T-helper 9 cell (primary cell): Measurements from ENCODE around the gene CTTNBP2.

Source experiments
- DNase-seq: peaks from one replicate; pipeline ENCODE4 v3.0.0-alpha.2; 2020

Gene CTTNBP2

DNA sequence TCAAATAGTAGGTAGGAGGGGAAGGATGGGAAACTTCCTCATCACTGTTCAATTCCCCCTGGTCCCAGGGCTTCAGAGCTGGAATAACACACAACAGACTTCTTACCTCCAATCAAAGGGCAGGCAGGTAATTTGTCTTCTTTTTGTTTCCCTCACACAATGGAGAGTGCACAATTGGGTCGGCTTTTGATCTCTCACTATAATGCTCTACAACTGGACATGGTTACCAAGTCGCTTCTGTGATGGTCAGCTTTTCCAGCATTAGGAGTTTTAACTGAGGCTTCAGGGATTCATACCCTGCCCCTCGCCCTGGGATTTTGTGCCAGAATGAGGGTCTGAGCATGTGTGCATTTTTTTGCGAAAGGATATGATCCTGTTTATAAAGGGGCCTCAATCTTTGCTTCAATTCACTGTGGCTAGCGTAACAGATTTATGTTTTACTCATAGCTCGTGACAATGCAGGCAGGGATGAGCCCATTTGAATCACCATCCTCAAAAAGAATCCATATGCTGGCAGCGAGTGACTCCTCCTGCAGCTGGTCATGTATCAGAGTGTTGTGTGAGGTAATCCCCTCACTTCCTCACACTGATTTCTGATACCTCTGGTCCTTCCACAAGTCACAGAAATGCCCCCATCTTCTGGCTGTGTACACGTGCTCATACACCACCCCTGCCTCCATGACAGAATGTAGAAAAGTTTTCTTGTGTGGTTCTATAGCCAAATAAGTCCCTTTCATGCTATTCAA, 189.6 kb downstream of the CTTNBP2 start:
- DNase-seq, result no peak

DNA sequence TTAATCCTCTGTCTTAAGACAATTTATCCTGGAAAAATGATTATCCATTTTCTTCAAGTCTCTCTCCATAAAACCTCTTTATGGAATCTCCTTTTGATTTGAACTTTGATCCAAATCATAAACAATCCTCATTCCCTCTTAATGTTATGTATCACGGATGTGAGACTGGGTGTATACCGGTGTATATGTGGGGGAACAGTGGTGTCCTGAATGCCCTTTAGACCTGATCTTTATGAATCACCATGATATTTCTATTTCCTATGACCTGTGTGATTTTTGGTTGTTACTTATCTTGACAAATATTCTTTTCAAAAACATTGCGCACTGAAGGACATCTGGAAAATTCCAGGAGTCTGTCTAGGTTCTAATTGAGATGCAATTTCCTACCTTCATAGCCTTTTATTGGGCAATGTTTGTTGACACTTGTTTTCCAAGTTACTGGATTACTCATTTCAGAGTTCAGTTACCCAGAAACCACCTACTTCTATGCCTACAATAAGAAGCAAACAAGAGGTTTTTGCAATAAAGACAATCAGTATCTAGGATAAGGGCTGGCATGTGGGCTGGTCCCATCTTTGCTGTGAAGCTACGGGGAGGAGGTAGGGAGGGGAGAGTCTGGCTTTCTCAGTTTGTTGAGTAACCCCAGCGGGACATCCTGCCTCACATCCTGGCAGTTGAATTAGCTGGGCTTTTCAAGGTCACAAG, 190.4 kb downstream of the CTTNBP2 start:
- DNase-seq, result no peak

DNA sequence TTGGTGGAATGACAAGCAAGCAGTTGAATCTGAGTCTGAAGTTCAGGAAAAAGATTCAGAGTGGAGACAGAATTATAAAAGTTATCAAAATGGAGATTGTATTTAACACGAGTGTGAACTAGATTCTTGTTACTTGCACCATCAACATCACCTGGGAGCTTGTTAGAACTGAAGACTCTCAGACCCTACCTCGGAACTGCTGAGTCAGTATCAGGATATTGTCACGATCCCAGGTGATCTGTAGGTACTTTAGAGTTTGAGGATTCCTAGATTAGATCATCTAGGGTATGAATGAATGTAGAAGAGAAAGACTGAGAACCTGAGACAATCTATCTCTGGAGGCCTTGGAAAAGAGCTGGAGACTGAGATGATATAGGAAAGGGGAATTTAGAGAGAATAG, 194.1 kb downstream of the CTTNBP2 start:
- no peak for DNase-seq

DNA sequence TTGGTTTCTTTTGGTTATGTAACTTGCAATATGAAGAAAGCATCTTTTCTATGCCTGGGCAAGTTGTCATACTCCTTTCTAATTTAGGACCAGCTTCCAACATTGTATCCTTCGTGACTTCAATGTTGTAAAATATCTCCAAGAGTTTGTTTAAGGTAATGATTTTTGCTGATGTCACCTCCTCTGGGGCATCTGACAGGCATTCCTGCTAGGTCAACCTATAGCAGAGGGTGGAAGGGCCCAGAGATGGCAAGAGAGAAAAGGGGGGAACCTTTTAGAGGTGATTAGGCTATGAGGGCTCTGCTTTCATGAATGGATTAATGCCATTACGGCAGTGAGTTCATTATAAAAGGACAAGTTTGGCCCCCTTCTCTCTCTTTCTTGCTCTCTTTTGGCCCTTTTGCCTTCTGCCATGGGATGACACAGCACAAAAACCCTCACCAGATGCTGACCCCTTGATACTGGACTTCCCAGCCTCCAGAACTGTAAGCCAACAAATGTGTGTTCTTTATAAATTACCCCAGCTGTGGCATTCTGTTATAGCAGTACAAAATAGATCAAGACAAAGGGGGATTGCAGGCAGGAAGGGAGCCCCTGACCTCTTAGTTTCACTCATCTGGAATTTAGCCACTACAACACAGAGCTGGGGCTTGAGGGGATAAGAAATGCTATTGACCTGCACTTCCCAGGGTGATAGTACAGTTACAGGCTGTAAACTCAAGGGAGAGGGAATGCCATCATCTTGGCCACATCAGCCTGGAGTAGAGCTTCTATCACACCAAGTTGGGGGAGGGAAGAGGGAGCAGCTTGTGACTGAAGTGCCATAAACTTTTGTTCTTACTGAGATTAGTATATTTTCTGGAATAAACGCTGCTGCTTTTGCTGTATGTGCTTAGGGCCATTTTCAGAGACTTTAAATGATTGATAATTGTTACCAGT, 197.5 kb downstream of the CTTNBP2 start:
- DNase-seq, result no peak

DNA sequence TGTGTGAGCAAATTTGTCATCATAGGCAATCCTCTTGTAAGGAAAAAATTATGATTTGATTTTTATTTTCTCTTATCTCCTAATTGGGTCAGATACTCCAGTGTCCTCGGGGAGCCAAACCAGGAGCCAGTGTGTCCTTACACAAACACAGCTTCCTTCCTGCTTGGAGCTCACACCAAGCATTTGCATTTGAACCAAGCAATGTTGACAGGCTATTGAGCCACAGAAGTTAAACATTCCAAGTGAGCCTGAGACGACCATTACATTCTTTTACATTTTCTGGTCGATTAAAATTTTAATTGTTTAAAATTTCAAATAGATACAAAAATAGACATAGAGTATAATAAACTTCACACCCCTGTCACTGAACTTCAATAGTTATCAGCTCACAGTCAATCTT, 198.6 kb downstream of the CTTNBP2 start:
- DNase-seq, result no peak

DNA sequence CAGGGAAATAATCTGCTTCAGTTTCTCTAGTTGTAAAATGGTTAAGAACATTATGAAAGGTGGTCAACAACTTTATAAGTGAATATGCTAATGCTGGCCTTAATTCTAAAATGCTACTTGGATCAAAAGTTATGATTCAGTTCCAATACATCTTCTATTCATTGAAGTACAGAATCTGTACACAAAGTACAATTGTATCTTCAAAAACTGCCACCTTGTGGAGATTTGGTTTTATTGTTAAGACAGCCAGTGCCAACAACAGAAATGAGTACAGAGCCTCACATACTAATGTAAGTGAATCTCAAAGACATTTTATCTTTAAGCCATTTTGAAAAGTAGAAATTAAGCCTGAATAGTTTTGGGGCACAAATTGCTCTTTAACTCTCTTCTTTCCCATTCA, 199.4 kb downstream of the CTTNBP2 start:
- no peak for DNase-seq

DNA sequence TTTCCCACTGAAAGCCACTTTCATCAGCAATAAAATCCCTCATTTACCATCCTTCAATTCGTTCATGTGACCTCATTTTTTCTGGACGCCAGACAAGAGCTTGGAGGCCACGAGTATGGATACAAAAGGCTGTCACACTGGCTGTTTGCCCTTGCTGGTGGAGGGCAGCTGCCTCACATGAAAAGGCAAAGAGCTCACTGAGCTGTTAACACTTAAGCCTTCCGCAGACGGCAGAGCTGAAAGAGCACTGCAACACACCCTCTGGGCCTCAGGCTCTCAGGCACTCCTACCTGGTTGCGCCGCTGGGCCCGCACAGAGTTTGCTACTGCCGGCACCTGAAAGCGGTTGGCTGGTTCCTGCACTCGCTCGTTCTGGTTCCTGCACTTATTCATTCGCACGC, 199.9 kb downstream of the CTTNBP2 start:
- no peak for DNase-seq

DNA sequence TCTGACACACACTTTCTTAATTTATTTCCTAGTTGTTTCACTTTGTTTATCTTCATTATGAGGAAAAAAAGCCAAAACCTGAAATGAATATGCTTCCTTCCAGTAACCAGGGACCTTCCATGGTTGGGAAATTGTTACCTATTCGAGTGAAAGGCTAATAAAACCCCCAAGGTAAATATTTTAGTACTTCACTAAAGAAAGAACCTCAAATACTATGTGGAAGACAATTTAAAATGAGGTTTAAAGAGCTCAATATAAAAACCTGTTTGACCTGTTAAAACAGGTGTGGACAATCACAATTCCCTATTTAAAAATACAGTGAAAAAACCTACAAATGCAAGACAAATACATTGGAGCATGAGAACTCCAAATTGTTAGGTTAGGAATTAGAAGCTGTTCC, 200.8 kb downstream of the CTTNBP2 start:
- no peak for DNase-seq

DNA sequence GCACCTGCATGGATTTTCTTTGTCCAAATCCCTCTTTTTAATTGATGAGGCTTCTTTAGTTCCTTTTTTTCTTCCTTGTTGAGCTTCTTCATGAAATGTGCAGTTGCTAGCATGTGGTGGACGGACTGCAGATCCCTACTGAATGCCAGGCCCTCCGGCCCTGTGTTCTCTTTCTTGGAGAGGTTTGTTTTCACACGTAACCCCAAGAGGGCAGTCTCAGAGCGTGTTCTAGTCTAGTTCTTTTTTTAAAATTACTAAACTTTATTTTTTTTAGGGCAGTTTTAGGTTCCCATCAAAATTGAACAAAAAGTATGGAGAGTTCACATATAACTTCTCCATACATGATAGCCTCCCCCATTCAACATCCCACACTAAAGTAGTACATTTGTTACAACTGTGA, 203.4 kb downstream of the CTTNBP2 start:
- DNase-seq, result no peak

DNA sequence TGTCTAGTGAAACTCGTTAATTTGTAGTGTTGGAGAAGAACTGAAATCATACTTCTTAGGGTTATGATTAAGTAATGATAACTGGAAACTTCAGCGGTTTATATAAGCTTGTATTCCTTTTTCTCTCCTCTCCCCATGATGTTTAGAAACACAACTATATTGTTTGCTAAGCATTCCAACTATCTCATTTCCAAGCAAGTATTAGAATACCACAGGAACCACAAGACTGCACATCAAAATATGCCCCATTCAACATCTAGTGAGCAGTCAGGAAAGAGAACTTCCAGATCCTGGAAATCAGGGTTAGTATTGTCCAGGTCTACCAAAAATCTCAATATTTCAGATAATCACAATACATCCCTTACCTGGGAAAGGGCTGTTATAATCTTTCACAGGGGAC, 205.8 kb downstream of the CTTNBP2 start:
- no peak for DNase-seq

DNA sequence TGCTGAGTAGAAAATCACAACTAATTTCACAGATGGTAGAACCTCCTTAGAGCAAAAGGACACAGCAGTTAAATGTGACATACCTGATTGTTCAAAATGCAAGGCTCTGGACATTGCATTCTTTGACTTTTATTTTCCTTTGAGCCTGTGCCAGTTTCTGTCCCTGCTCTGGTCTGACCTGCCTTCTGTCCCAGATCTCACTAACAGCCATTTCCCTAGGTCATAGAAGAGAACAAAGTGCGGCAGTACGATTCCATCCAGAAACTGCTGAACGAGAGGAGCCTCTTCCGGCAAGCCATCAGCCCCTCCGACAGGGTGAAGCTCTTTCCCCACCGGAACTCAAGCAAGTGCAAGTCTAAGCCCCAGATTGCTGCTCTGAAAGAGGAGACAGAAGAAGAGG, 206.6 kb downstream of the CTTNBP2 start:
- no peak for DNase-seq

DNA sequence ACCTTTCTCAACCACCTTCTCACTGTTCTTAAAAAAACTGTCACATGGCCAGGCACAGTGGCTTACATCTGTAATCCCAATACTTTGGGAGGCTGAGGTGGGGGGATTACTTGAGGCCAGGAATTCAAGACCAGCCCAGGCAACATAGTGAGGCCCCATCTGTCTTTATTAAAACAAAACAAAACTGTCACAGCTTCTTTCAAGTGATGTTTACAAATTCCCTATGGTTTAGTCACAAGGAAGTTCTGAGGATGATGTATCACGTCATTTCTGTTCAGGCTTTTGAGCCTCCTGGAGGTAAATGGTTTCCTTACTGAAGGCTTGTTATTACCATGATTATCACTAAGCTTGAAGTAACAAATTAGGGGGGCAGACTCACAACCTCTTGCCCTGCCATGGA, 207.2 kb downstream of the CTTNBP2 start:
- no peak for DNase-seq

DNA sequence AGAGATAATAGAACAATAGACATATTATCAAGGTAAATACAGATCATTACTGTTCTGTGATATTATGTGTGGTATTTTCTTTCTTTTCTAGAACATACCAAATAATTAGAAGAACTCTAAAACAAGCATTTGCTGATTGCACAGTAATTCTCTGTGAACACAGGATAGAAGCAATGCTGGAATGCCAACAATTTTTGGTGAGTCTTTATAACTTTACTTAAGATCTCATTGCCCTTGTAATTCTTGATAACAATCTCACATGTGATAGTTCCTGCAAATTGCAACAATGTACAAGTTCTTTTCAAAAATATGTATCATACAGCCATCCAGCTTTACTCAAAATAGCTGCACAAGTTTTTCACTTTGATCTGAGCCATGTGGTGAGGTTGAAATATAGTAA, 207.9 kb downstream of the CTTNBP2 start:
- no peak for DNase-seq

DNA sequence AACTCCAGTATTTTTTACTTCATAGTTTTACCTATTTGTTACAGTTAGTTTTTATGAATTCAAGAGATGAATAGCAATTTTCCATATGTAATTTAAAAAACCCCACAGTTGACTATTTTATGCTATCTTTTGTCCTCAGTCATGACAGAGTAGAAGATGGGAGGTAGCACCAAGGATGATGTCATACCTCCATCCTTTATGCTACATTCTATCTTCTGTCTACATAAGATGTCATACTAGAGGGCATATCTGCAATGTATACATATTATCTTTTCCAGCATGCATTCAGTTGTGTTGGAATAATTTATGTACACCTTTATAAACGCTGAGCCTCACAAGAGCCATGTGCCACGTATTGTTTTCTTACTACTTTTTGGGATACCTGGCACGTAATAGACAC, 209.2 kb downstream of the CTTNBP2 start:
- no peak for DNase-seq

DNA sequence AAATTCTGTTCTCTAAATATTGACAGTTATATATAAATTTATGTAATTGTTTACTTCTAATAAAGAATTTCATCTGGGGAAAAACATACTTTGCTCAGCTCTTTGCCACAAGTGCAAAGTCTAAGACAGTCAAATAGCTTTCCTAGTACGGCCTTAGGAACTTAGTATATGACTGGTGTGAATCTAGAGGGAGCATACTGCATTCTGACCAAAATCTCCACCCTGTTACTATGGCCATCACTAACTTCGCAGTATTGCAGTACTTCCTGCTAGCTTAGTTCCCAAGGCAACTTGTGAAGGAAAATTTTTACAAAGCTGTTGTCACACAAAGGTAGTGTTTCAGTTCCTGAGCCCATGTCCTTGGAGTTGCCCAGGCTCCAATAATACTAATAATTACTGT, 211.9 kb downstream of the CTTNBP2 start:
- no peak for DNase-seq
